Activated T-cell treated with anti-CD3 and anti-CD28 coated beads, Interleukin-2, amount 50 U/mL, for 4 hours (primary cell): ENCODE data around the gene CD300A. TPM values are rescaled to one million over a fixed set of nuclear protein-coding genes. Genes with fewer than 3 reads are reported as not detected.
"Not testable (repeated sequence)": the region's sequence is repeated elsewhere in the genome, so short reads cannot be mapped to it uniquely, and the experiment has no call there.

ENCODE experiments used
- ATAC-seq, 2 donors: fragments of 200-7000 bp; cut with Tn5 transposase; one replicate each; pipeline ENCODE4 v1.10.0; 2021
- DNase-seq: peaks from one replicate; pipeline ENCODE4 v3.0.0-alpha.2; 2020
- H3K27me3 Mint-ChIP-seq: one replicate; pipeline ENCODE4 v1.8.0; 2021; ENCODE audit warnings: low read depth, mixed read lengths
- H3K36me3 Mint-ChIP-seq: one replicate; pipeline ENCODE4 v1.8.0; 2022; ENCODE audit warnings: mixed read lengths; ENCODE audit not compliant: insufficient read depth
- H3K4me1 Mint-ChIP-seq: one replicate; pipeline ENCODE4 v1.8.0; 2021; ENCODE audit warnings: low read depth, mixed read lengths
- H3K4me3 Mint-ChIP-seq: one replicate; pipeline ENCODE4 v1.8.0; 2021; ENCODE audit warnings: mild to moderate bottlenecking, moderate library complexity, mixed read lengths
- H3K9me3 Mint-ChIP-seq: one replicate; pipeline ENCODE4 v1.8.0; 2021; ENCODE audit warnings: mixed read lengths
- total RNA-seq, 3 donors: library from RNA; stranded (reverse); gene quantifications; one replicate each; pipeline ENCODE4 v1.2.1, GENCODE V29; 2021

Gene CD300A
- total RNA-seq, 3 donors from 2014 or later = 1.3 to 2.6 (median 2.1) TPM

DNA sequence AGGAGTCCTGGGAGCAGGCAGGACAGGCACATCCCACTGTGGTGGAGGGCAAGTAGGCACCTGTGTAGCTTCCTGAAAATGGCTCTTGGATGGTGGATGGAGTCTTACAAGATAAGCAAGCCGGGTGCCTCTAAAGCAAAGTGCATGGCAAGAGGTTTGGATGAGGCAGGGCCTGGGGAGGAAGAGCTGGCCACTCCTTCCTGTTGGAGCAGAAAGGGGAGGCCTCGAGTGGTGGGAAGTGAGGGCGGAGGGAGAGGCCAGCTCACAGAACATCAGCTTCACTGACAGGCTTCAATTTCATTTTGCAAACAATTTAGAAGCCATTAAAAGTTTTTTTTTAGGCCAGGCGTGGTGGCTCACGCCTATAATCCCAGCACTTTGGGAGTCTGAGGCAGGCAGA lies 31.0 kb downstream of the CD300A start:
- no peak for ATAC-seq
- H3K9me3 Mint-ChIP-seq = no peaks in the 10 kb centered on the region
- H3K4me3 Mint-ChIP-seq = no peak overlapping the region
- peaks cover 3% of the 10 kb centered on the region for H3K4me1 Mint-ChIP-seq
- no peaks in the 10 kb centered on the region for H3K27me3 Mint-ChIP-seq
- no peaks in the 10 kb centered on the region for H3K36me3 Mint-ChIP-seq
- no peak for DNase-seq

DNA sequence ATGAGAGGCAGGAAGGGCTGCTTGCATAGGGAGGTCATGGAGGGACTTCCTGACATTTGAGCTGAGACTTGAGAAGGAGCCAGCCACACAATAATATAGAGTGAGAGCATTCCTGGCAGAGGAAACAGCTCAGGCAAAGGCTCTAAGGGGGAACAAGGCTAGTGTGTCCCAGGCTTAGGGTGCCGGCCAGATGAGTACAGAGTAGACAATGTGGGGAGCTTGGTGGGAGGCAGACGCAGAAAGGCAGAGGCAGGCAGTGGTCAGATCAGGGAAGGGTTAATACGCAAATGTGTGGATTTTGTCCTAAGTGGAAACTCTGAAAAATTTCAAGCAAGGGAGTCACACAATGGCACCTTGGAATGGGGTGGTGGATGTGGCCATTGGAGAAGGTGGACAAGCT lies 33.6 kb downstream of the CD300A start:
- H3K9me3 Mint-ChIP-seq = no peaks in the 10 kb centered on the region
- ATAC-seq (no peak), DNase-seq (no peak)
- no peak overlapping the region for H3K4me3 Mint-ChIP-seq
- H3K36me3 Mint-ChIP-seq = no peaks in the 10 kb centered on the region
- H3K27me3 Mint-ChIP-seq = no peaks in the 10 kb centered on the region
- H3K4me1 Mint-ChIP-seq = no peaks in the 10 kb centered on the region

DNA sequence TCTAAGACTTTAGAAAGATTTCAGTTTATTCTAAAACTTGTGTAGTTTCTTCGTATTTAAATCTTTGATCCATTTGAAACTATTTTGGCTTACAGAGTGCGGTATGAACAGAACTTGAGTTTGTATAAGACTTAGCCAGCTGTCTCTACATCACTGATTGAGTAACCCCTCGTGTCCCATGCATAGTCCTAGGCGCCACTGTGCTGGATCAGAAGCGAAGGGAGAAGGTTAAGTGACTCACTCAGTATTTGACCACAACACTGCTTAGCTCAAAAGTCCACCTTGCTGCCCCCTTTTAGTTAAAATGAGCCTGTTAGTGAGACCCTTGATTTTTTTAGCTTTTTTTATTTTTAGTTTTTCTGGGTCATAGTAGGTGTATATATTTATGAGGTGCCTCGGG lies 36.4 kb downstream of the CD300A start:
- Mint-ChIP-seq H3K9me3 (no peaks in the 10 kb centered on the region), H3K27me3 (no peaks in the 10 kb centered on the region), H3K4me1 (no peaks in the 10 kb centered on the region), H3K4me3 (no peak overlapping the region), H3K36me3 (no peaks in the 10 kb centered on the region)
- DNase-seq (no peak), ATAC-seq (no peak)

DNA sequence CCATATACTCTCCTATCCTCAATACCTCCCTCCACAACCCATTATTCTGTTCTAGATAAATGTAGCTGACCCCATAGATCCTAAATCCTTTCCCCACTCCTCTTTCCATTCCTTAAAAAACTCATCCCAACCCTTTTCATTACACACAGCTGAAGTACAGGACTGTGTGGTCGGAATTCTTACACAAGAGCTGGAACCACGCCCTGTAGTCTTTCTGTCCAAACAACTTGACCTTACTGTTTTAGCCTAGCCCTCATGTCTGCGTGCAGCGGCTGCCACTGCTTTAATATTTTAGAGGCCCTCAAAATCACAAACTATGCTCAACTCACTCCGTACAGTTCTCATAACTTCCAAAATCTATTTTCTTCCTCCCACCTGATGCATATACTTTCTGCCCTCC lies 37.5 kb downstream of the CD300A start:
- not testable (repeated sequence) for H3K9me3 Mint-ChIP-seq, H3K36me3 Mint-ChIP-seq, ATAC-seq, H3K4me3 Mint-ChIP-seq, DNase-seq, H3K27me3 Mint-ChIP-seq, H3K4me1 Mint-ChIP-seq

DNA sequence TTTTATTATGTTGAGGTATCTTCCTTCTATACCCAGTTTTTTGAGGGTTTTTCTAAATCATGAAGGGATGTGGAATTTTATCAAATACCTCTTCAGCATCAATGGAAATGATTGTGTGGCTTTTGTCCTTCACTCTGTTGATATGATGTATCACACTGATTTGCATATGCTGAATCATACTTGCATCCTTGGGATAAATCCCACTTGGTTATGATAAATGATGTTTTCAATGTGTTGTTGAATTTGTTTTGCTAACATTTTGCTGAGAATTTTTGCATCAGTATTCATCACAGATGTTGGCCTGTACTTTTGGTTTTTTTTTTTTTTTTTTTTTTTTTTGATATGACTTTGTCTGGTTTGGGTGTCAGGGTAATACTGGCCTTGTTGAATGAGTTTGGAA lies 41.7 kb downstream of the CD300A start:
- no peak for ATAC-seq
- Mint-ChIP-seq H3K9me3 (no peaks in the 10 kb centered on the region), H3K4me1 (peaks cover 13% of the 10 kb centered on the region), H3K36me3 (no peaks in the 10 kb centered on the region), H3K27me3 (peaks cover 9% of the 10 kb centered on the region), H3K4me3 (no peak overlapping the region)
- DNase-seq = no peak

DNA sequence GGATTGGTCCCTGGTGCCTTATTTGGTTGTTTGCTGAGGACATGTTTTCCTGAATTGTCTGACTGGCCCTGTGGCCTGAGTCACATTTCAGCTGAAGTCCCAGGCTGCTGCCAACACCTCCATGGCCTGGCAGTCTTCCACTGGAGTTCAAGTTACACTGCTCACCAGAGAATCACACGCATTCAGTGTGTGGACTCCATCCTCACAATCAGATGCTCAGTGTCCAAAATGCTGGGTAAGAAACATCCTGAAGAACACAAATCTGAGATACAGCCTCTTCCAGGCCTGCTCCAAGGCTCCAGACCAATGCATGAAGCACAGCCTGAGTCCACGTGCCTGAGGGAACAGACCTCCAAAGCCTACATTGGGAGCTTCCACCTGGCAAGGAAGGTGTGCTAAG lies 45.6 kb downstream of the CD300A start:
- Mint-ChIP-seq H3K4me3 (no peak overlapping the region), H3K9me3 (peaks cover 10% of the 10 kb centered on the region), H3K36me3 (peaks cover 9% of the 10 kb centered on the region), H3K4me1 (peaks cover 22% of the 10 kb centered on the region), H3K27me3 (peaks cover 22% of the 10 kb centered on the region)
- DNase-seq = no peak
- ATAC-seq = no peak

DNA sequence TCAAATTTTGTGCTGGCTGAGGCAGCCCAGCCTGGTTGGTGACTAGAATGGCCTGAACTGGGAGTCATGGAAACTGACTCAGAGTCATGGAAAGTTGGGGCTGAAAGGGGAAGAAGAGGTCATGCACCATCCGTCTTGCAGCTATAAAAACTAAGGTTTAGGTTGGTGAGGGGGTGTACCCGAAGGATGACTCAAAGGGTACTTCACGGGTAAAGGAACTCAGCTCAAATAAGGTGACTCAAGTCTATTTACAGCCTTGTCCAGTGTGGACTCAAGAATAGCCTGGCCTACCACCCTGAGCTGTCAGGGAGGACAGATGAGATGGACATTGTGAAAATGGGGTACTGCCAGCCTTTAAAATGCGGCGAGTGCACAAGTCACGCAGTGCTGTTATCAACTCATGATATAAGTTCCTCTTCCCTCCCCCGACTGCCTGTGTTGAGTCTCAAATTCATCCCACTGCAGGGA lies 46.2 kb downstream of the CD300A start:
- H3K9me3 Mint-ChIP-seq = peaks cover 10% of the 10 kb centered on the region
- no peak for DNase-seq
- H3K4me1 Mint-ChIP-seq = peaks cover 22% of the 10 kb centered on the region
- peak; percentile 78 to 88 for ATAC-seq
- peaks cover 22% of the 10 kb centered on the region for H3K27me3 Mint-ChIP-seq
- no peak overlapping the region for H3K4me3 Mint-ChIP-seq
- H3K36me3 Mint-ChIP-seq = peaks cover 9% of the 10 kb centered on the region

DNA sequence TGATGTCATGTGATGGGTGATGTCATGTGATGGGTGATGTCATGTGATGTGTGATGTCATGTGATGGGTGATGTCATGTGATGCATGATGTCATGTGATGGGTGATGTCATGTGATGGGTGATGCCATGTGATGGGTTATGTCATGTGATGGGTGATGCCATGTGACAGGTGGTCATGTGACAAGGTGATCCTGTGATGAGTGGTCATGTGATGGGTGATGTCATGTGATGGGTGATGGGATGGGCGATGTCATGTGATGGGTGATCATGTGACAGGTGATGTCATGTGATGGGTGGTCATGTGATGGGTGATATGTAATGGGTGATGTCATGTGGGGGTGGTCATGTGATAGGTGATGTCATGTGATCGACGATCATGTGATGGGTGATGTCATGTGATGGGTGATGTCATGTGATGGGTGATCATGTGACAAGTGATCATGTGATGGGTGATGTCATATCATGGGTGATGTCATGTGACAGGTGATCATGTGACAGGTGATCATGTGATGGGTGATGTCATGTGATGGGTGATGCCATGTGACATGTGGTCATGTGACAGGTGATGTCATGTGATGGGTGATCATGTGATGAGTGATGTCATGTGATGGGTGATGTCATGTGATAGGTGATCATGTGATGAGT lies 47.7 kb downstream of the CD300A start:
- Mint-ChIP-seq H3K9me3 (peaks cover 21% of the 10 kb centered on the region), H3K27me3 (peaks cover 27% of the 10 kb centered on the region), H3K4me3 (peak overlapping the region; percentile 72), H3K36me3 (peaks cover 9% of the 10 kb centered on the region), H3K4me1 (peaks cover 22% of the 10 kb centered on the region)
- ATAC-seq (peak; percentile 23 to 24), DNase-seq (no peak)

DNA sequence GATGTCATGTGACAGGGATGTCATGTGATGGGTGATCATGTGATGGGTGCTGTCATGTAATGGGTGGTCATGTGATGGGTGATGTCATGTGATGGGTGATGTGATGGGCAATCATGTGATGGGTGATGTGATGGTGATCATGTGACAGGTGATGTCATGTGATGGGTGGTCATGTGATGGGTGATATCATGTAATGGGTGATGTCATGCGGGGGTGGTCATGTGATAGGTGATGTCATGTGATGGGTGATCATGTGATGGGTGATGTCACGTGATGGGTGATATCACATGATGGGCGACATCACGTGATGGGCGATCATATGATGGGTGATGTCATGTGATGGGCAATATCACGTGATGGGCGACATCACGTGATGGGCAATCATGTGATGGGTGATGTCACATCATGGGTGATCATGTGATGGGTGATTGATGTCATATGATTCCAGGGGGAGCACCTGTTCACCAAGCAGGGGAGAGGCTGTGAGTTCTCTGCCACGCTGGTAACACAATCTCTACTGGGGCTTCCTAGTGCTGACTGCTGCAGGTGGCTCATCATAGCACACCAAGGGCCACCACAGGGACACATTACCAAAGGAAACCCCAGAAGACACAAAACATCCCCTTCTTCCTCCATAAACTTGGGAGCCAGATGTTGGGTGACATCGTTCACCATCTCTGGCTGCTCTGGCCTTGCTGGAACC lies 48.3 kb downstream of the CD300A start:
- H3K4me1 Mint-ChIP-seq = peaks cover 23% of the 10 kb centered on the region
- peak overlapping the region; percentile 72 for H3K4me3 Mint-ChIP-seq
- H3K9me3 Mint-ChIP-seq = peaks cover 21% of the 10 kb centered on the region
- peaks cover 9% of the 10 kb centered on the region for H3K36me3 Mint-ChIP-seq
- peak in 1 of 2 donors; percentile 10 for ATAC-seq
- peaks cover 27% of the 10 kb centered on the region for H3K27me3 Mint-ChIP-seq
- no peak for DNase-seq

DNA sequence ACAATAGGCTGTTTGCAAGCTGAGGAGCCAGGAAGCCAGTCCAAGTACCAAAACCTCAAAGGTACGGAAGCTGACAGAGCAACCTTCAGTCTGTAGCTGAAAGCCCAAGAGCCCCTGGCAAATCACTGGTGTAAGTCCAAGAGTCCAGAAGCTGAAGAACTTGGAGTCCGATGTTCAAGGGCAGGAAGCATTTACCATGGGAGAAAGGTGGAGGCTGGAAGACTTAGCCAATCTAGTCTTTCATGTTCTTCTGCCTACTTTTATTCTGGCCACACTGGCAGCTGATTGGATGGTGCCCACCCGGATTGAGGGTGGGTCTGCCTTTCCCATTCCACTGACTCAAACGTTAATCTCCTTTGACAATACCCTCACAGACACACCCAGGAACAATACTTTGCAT lies 49.5 kb downstream of the CD300A start:
- peaks cover 35% of the 10 kb centered on the region for H3K27me3 Mint-ChIP-seq
- H3K9me3 Mint-ChIP-seq = peaks cover 21% of the 10 kb centered on the region
- H3K36me3 Mint-ChIP-seq = peaks cover 9% of the 10 kb centered on the region
- ATAC-seq = no peak
- peaks cover 31% of the 10 kb centered on the region for H3K4me1 Mint-ChIP-seq
- DNase-seq = no peak
- no peak overlapping the region for H3K4me3 Mint-ChIP-seq

DNA sequence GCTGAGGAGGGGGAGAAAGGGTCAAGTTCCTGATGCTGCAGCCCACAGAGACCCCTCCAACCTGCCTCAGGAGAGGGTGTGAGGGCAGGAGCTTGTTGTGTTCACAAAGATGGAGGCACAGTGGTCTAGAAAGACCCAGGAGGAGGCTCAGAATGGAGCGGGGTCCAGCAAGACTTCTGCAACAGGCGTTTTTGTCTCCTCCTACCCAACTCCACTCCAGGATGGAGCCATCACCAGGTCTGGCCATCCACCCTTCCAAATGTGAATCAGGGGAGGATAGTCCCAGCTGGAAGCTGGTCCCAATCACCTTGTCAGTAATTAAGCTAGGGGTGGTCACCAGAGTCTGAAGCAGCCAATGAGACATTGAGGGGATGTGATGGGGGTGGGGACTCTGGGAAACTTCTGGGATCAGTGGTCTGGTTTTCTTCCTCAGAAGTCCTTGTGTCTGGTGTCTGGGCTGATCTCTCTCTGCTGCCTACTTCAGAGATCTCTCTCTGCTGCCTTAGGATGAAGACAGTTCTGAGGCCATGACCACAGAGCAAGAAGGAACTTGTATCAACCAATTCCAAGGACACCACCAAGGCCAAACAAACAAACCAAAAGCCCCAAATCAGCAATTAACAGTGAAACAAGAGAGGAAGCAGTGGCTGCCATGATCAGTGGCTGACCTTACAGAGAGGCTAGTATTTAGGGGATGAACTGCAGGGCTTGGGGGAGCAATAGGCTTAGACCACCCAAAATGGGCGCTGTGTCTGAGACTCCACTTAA lies 50.3 kb downstream of the CD300A start:
- peaks cover 21% of the 10 kb centered on the region for H3K9me3 Mint-ChIP-seq
- H3K4me1 Mint-ChIP-seq = peaks cover 36% of the 10 kb centered on the region
- peaks cover 43% of the 10 kb centered on the region for H3K27me3 Mint-ChIP-seq
- no peak for ATAC-seq
- H3K36me3 Mint-ChIP-seq = peaks cover 9% of the 10 kb centered on the region
- no peak overlapping the region for H3K4me3 Mint-ChIP-seq
- DNase-seq = no peak

DNA sequence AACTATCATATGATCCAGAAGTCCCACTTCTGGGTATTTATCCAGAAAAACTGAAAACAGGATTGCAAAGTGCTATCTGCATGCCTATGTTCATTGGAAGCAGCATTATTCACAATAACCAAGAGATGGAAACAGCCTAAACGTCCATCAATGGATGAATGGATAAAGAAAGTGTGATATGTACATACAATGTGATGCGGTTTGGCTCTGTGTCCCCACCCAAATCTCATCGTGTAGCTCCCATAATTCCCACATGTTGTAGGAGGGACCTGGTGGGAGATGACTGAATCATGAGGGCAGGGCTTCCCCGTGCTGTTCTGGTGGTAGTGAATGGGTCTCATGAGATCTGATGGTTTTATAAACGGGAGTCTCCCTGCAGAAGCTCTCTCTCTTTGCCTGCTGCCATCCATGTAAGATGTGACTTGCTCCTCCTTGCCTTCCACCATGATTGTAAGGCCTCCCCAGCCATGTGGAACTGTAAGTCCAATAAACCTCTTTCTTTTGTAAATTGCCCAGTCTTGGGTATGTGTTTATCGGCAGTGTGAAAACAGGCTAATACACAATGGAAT lies 52.1 kb downstream of the CD300A start:
- not testable (repeated sequence) for ATAC-seq, H3K36me3 Mint-ChIP-seq, DNase-seq, H3K4me3 Mint-ChIP-seq
- Mint-ChIP-seq H3K27me3 (peaks cover 45% of the 10 kb centered on the region), H3K4me1 (peaks cover 25% of the 10 kb centered on the region), H3K9me3 (peaks cover 21% of the 10 kb centered on the region)

DNA sequence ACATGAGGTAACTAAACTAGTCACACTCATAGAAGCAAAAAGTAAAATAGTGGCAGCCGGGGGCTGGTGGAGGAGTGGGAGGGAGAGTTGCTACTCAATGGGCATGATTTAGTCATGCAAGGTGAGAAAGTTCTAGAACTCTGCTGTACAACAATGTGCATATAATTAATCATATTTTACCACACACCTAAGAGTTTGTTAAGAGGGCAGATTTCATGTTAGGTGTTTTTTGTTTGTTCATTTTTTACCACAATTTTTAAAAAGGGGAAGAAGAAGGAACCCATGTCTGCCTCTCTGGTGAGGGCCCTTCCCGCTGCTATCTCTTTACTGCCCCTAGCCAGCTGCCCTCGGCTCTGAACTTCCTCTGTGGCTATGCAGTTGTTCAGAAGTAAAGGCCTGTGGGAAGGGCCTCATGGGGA lies 53.6 kb downstream of the CD300A start:
- no peaks in the 10 kb centered on the region for H3K36me3 Mint-ChIP-seq
- peaks cover 11% of the 10 kb centered on the region for H3K9me3 Mint-ChIP-seq
- no peak overlapping the region for H3K4me3 Mint-ChIP-seq
- ATAC-seq (peak; percentile 75 to 78), DNase-seq (no peak)
- H3K27me3 Mint-ChIP-seq = peaks cover 41% of the 10 kb centered on the region
- H3K4me1 Mint-ChIP-seq = peaks cover 16% of the 10 kb centered on the region

DNA sequence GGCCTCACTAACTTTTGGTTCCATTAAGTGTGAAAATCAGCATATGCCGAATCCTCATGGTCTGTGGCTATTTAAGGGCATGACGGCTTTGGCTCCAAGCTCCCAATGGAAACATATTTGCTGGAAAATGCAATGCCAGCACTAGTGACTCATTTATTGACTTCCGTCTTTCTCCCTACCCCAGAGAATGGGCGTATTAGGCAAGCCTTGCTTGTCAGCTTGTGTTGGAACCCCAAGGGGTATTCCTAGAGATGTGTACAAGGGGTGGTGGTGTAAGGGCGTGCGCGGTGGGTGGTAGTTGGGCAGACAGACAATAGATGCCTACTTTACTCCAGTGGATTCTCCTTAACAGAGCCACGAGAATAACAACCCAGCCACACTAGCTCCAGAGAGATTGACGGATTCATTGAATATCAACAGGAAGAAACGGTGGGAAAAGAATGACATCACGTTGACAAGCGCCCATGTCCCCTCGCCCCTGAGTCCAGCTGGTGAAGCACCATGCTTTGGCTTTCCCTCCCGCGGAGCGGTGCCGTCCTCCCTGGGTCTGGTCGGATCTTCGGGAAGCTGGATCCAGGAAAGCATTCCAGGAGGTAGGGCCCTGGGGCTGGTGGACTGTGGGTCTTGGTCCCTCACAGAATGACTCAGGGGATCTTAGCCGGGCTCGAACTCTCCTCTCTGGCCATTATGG lies 54.5 kb downstream of the CD300A start:
- peaks cover 16% of the 10 kb centered on the region for H3K4me1 Mint-ChIP-seq
- no peak overlapping the region for H3K4me3 Mint-ChIP-seq
- peaks cover 48% of the 10 kb centered on the region for H3K27me3 Mint-ChIP-seq
- H3K36me3 Mint-ChIP-seq = no peaks in the 10 kb centered on the region
- H3K9me3 Mint-ChIP-seq = peaks cover 11% of the 10 kb centered on the region
- DNase-seq (no peak), ATAC-seq (no peak)
